Body of pancreas (tissue), 4 donors: ENCODE results near the gene ANKRD11.

Experiments used
- CTCF ChIP-seq, 7 experiments: fragments of 450-650 bp in 4 of 7; fragments of 200-600 bp in 3 of 7; sonication (generic) in 3 of 7; IDR thresholded peaks; one replicate each; pipeline ENCODE4 v1.5.1; 2016 to 2019; ENCODE audit warnings: antibody characterized with exemption in 7 of 7
- POLR2A ChIP-seq, 3 donors: fragments of 450-650 bp; IDR thresholded peaks; one replicate each; pipeline ENCODE4 v1.6.1; 2016; ENCODE audit warnings: antibody characterized with exemption in 3 of 3, mild to moderate bottlenecking in 2 of 3

DNA sequence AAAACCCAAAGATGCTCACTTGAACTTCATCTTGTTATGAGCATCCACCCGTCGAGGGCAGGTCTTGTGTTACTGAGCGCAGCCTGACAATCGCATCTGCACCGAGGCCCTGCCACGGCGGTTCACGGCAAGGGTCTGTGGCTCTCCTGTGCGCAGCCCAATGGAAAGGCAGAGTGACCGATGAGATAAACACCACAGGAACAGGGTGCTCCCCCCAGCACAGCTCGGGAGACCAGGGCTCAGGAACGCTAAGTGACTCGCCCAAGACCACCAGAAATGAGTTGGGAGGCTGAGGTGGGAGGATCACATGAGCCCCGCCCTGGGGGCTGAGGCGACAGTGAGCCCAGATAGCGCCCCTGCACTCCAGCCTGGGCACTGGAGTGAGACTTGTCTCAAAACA lies 134.7 kb downstream of the ANKRD11 start:
- TF ChIP-seq POLR2A (IDR thresholded peaks at IDR 0.05) (no peak), CTCF (IDR thresholded peaks at IDR 0.05) (no peak)
